CD4-positive, alpha-beta T cell treated with Interleukin-4 for 1 hour (primary cell): Measurements from ENCODE around the gene NKAPL.

Experiments
- DNase-seq, 2 donors: peaks; one replicate each; pipeline ENCODE4 v3.0.0-alpha.2; 2020 to 2022

NKAPL gene

GRCh38 chr6:28245206-28245941 lies 13.7 kb upstream of the NKAPL start:
- no peak for DNase-seq

GRCh38 chr6:28248916-28249315 lies 10.2 kb upstream of the NKAPL start:
- DNase-seq = no peak

DNA sequence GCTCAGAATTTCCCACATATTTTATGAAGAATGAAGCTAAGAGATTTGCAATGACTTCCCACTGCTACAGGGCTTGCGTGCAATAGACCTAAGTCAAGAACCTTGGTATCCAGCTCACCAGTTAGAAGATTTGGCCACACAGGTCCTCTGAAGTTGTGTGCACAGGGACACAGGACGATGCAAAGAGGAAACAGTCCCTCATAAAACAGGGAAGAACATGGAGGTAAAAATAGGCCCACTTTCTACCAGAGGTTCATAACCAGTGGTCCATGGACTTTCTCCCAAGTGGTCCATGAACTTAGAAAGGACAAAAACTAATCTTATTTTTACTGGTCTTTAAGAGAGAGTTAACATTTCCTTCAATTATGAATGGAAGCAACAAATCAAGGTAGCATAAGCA lies 8.3 kb upstream of the NKAPL start:
- DNase-seq = no peak

GRCh38 chr6:28251661-28252008 lies 7.5 kb upstream of the NKAPL start:
- DNase-seq = peak in 1 of 2 donors; percentile 16

DNA sequence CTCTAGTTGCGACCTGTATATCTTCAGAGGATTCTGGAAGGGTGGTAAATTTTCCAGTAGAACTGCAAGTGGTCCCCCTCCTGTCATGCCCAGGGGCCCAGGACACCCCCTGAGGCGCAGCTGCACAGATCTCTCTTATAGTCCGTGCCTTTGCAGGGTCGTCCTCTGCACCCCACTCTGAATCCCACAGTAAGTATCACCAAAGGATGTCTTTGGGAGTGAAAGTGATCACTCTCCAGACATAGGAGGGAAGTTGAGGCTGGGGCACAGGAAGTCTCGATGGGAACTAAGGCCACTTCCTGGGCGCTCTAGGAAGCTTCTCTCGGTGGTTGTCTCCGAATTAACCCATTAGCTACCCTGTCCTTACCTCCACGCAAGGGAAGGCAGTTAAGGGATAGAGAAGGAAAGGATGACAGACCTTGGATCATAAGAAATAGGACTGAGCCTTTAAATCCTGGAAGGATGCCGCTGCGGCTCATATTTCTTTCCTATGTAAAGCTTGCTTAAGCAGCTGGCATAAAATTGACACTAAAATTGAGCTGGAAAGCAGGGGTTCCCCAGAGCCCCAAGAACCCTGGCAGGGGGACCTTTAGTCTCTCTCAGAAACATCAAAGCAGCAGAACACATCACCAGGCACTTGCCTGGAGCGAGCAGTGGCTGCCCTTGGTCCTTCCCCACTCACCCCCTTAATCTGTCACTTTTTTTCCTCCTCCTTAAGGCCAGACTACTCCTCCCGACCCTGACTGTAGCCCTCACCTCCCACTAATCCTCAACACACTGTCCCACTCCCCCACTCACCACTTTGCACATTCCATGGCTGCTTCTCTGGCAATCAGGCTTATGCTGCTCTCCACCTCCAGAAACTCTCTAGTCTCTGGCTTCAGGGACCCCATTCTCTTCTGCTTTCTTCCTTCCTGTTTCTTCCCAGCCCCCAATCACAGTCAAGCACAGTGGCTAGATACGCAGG lies 6.8 kb upstream of the NKAPL start, which contains the start of gene ZKSCAN4:
Gene ZKSCAN4 (minus strand): TSS at position 261 of the 967 bp plus-strand sequence. CDS start 289 bp downstream, outside the sequence.
- DNase-seq = peak; percentile 84 to 89

DNA sequence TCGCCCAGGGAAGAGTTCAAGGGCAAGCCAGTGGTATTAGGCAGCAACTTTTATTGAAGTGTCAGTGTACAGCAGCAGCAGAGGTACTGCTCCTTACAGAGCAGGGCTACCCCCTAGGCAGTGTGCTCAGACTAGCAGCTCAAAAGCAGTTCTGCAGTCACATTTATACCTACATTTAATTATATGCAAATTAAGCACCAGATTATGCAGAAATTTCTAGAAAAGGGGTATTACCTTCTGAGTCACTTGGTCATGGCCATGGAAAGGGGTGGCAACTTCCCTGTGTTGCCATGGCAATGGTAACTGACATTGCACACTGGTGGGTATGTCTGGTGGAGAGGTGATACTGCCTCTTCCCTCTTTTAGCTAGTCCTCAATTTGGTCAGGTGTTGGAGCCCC lies 5.0 kb upstream of the NKAPL start:
- no peak for DNase-seq

- no peak for DNase-seq
These were observed 2.1 kb upstream of the NKAPL start for GRCh38 chr6:28257042-28257441.

GRCh38 chr6:28263922-28264321 lies 4.8 kb downstream of the NKAPL start:
- no peak for DNase-seq

DNA sequence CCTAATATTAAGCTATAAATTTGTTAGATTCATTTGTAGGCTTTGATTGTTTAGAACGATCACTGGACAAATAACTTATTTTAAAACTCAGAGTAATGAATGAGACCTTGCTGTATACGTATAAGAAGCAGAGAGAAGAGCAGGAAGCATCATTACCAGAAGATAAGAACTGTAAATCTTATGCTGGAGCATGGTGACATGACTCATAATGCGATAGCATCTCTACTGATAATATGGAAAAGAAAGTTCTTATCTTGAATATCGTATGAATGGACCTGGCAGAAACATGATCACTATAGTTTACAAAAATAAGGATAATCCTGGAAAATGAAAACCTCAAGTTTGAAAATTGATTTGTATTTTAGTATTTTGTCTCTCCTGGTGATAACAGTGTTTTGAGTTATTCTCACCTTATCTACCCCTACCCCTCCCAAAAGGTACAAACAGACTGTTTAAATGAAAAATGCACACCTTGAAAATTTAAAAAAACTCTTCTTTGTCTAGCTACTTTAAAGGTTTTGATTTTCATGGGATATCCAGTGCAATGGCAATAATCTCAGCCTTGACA lies 5.8 kb downstream of the NKAPL start:
- DNase-seq = no peak

- DNase-seq = no peak
These were observed 7.5 kb downstream of the NKAPL start for GRCh38 chr6:28266563-28266961.

DNA sequence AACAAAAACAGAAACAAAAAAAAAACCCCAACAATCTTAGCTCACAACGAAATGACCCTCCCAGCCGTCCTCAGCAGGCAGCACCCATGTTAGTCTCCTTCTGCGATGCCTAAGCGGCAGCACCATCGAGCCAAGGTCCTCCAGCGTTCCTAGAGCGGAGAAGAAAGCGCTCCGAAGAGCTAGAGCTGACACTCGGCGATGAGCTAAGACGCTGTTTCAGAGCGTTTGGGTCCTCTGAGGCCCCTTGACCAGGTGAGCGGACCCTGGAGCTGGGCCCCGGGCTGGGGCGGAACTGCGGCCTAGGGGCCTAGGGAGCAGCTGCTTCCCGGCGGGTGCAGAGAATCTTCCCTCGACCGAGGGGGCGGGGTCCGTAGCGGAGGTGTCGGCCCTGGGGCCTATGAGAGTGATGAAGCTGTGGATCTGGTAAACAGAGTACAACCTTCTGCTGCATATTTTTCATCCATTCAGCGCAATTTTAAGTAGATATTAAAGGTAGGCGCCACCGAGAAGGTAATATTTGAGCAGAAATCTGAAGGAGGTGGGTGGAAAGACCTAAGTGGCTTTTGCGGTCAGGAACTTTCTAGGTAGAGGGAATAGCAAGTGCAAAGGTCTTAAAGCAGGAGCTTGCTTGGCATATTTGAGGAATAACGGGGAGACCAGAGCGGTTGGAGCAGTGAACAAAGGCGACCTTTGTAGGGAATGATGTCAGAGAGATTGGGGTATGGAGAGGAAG lies 8.0 kb downstream of the NKAPL start, which contains the start of gene ZSCAN26:
Gene ZSCAN26 (plus strand): TSS at position 182 of the 733 bp plus-strand sequence. CDS start 4,777 bp downstream, outside the sequence.
- peak; percentile 91 for DNase-seq

DNA sequence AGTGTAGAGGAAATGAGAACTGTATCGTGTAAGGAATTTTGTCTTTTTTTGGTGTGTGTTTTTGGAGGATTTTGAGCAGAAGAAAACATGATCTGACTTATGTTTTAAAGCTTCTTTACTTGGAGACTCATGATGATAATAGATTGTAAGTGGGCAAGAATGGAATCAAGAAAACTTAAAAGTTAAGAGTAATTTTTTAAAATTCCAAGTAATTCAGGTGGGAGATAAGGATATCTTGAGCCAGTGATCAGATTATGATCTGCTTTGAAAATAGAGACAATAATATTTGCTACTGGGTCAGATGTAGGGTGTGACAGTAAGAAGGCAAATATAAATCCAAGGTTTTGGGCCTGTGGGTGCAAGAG lies 8.6 kb downstream of the NKAPL start:
- no peak for DNase-seq

DNA sequence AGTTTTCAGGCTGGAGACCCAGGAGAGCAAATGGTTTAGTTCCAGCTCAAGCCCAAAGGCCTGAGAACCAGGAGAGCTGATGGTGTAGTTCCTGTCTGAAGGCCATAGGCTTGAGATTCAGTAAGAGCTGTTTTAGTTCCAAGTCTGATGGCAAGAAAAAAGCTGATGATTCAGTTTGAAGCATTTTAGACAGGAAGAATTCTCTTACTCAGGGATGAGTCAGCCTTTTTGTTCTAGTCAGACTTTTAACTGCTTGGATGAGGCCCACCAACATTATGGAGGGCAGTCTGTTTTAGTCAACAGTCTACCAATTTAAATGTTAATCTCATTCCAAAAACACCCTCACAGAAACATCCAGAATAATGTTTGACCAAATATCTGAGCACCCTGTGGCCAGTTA lies 10.4 kb downstream of the NKAPL start:
- DNase-seq = no peak

- no peak for DNase-seq
These were observed 15.8 kb downstream of the NKAPL start for GRCh38 chr6:28274888-28275287.

- no peak for DNase-seq
These were observed 18.6 kb downstream of the NKAPL start for GRCh38 chr6:28277746-28278145.

DNA sequence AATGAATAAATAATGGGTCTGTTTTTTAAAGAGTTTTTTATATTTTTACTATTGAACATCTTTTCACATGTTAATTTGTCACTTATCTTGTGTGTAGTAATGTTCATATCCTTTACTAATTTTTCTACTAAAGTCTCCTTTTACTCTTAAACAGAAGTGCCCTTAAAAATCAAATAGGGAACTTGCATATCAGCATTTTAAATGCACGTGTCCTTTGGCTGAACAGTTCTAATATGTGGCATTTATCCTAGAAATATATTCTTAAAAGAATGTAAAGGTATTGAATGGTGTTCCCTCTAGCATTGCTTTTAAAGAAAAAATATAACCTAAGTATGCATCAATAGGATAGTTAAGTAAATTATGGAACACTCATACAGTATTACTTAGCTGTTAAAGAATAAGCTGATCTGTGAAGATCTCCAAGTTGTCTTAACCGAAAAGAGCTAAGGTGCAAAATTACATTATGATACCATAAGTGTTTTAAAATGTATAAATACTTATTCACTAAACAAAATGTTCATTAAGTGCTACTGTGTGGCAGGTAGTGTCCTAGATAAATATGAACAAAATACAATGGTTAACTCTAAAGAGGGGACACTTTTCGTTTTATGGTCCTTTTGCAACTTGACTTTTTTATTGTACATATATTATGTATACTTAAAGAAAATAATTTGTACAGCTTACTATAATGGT lies 21.6 kb downstream of the NKAPL start:
- DNase-seq = no peak

- DNase-seq = peak; percentile 33 to 42
These were observed 22.4 kb downstream of the NKAPL start, which contains the start of gene PGBD1 for GRCh38 chr6:28281288-28282064. Gene PGBD1 (plus strand): TSS chr6:28281572. CDS start chr6:28283814, 2,242 bp downstream.

- DNase-seq = no peak
These were observed 23.8 kb downstream of the NKAPL start for GRCh38 chr6:28282926-28283325.

GRCh38 chr6:28291573-28291972 lies 32.5 kb downstream of the NKAPL start:
- no peak for DNase-seq

DNA sequence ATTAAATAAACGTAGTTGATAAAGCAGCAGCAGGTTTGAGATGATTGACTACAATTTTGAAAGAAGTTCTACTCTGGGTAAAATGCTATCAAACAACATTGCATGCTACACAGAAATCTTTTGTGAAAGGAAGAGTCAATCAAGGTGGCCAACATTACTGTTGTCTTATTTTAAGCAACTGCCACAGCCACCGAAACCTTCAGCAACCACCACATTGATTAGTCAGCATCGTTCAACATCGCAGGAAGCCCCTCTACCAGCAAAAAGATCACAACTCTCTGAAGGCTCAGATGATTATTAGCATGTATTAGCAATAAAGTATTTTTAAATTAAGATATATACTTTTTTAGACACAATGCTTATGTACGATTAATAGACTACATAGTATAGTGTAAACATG lies 36.2 kb downstream of the NKAPL start:
- DNase-seq = no peak

DNA sequence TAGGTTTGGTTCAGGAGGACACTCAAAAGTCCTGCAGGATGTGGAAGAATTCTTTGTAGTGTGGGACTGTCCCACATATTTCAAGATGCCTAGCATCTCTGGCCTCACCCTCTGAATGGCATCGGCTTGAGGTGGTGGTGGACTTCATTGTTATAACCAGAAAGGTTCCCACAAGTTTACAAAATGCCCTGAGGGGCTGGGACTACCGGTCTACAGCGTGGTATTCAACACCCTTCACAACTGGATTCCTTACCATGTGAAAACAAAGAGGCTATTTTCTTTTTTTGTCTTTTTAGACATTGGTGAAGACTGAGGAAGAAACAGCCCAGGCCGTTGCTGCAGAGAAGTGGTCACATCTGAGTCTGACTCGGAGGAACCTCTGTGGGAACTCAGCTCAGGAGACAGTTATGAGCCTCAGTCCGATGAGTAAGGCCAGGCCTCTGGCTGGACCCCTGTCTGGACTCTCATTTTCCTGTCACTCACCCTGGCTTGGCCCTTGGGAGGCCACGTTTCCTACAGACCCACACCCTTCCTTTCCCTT lies 37.5 kb downstream of the NKAPL start:
- no peak for DNase-seq
